HG02943 (cell line): ENCODE results near the gene ARL15.

ENCODE experiments used
- ATAC-seq: cut with Tn5 transposase; IDR thresholded peaks from one replicate; pipeline ENCODE4 v1.9.1; 2021; ENCODE audit warnings: mild to moderate bottlenecking, low read depth, moderate library complexity; ENCODE audit not compliant: unreplicated experiment

Gene ARL15

GRCh38 chr5:54108136-54108535, 202.2 kb downstream of the ARL15 start:
- no peak for ATAC-seq

- ATAC-seq = no peak
Measured at GRCh38 chr5:54103871-54104270, 206.5 kb downstream of the ARL15 start.

GRCh38 chr5:54098267-54098666, 212.1 kb downstream of the ARL15 start:
- no peak for ATAC-seq

- no peak for ATAC-seq
Measured at GRCh38 chr5:54095969-54096368, 214.4 kb downstream of the ARL15 start.

- ATAC-seq = no peak
Measured at GRCh38 chr5:54094706-54095105, 215.7 kb downstream of the ARL15 start.

- ATAC-seq = no peak
Measured at GRCh38 chr5:54093861-54094260, 216.5 kb downstream of the ARL15 start.

- no peak for ATAC-seq
Measured at GRCh38 chr5:54093081-54093492, 217.3 kb downstream of the ARL15 start.

GRCh38 chr5:54091307-54092130, 218.9 kb downstream of the ARL15 start:
- ATAC-seq = no peak

- no peak for ATAC-seq
Measured at GRCh38 chr5:54090495-54091120, 219.8 kb downstream of the ARL15 start.

- ATAC-seq = no peak
Measured at GRCh38 chr5:54088081-54088480, 222.3 kb downstream of the ARL15 start.

- no peak for ATAC-seq
Measured at GRCh38 chr5:54087436-54087835, 222.9 kb downstream of the ARL15 start.

- ATAC-seq = no peak
Measured at GRCh38 chr5:54086191-54086590, 224.2 kb downstream of the ARL15 start.

- ATAC-seq = no peak
Measured at GRCh38 chr5:54084696-54085095, 225.7 kb downstream of the ARL15 start.

GRCh38 chr5:54083851-54084250, 226.5 kb downstream of the ARL15 start:
- no peak for ATAC-seq

GRCh38 chr5:54083245-54083644, 227.1 kb downstream of the ARL15 start:
- ATAC-seq = no peak

- no peak for ATAC-seq
Measured at GRCh38 chr5:54081415-54081814, 229.0 kb downstream of the ARL15 start.

GRCh38 chr5:54080831-54081230, 229.5 kb downstream of the ARL15 start:
- no peak for ATAC-seq

- no peak for ATAC-seq
Measured at GRCh38 chr5:54073735-54074134, 236.6 kb downstream of the ARL15 start.

GRCh38 chr5:54073131-54073530, 237.2 kb downstream of the ARL15 start:
- ATAC-seq = no peak

GRCh38 chr5:54066433-54066832, 243.9 kb downstream of the ARL15 start:
- ATAC-seq = no peak

- no peak for ATAC-seq
Measured at GRCh38 chr5:54063817-54064216, 246.6 kb downstream of the ARL15 start.

- no peak for ATAC-seq
Measured at GRCh38 chr5:54062958-54063357, 247.4 kb downstream of the ARL15 start.
